H1 (cell line): Measurements from ENCODE around the gene ACTN4. TPM values are rescaled to one million over a fixed set of nuclear protein-coding genes. Genes with fewer than 3 reads are reported as not detected.

ENCODE experiments used
- PHF8 ChIP-seq: fragments of 200-600 bp; sonication (generic); conservative IDR thresholded peaks from 2 replicates; pipeline ENCODE4 v1.7.1; 2012; ENCODE audit warnings: low read depth, mild to moderate bottlenecking, inconsistent platforms, low read length, moderate library complexity
- POLR2AphosphoS5 ChIP-seq: IDR thresholded peaks from 2 replicates; pipeline ENCODE4 v1.6.1; 2011; ENCODE audit warnings: low read depth, low read length
- RAD21 ChIP-seq, 2 experiments: IDR thresholded peaks in 1 of 2; conservative IDR thresholded peaks in 1 of 2; 2 replicates each; pipeline ENCODE4 v1.6.1; 2011; ENCODE audit warnings: low read depth in 2 of 2, low read length in 2 of 2, improper control_type of control experiment in 1 of 2, inconsistent platforms in 1 of 2, mild to moderate bottlenecking in 1 of 2, moderate library complexity in 1 of 2
- ZNF274 ChIP-seq: IDR thresholded peaks from 2 replicates; pipeline ENCODE4 v1.7.0; 2012; ENCODE audit warnings: low read length, borderline replicate concordance; ENCODE audit errors: extremely low read depth
- polyA plus RNA-seq, 7 experiments: library from polyadenylated mRNA; depleted of rRNA in 3 of 7; stranded (reverse) in 5 of 7; unstranded in 2 of 7; fragments of >200 nt in 5 of 7; fragments of 200-250 nt in 2 of 7; gene quantifications; 1 replicate in 5 of 7; 2 replicates in 1 of 7; 4 replicates in 1 of 7; pipeline versions ENCODE4 v1.2.1 to v1.2.3, GENCODE V29; 2011 to 2013; ENCODE audit warnings: missing spikeins in 2 of 7, mixed read lengths in 2 of 7
- total RNA-seq: library from RNA; stranded (reverse); fragmentation: NEBNext Ultra II Directional; extraction: Animal tissue kit (Norgen Biotek cat#: 25700); gene quantifications from 2 replicates; pipeline ENCODE4 v1.2.1, GENCODE V29; 2021
- TF ChIP-seq, protein P1 (sequence below), 3 experiments: IDR thresholded peaks; 1 replicate in 2 of 3; 2 replicates in 1 of 3; pipeline versions ENCODE4 v1.5.1 to v1.6.1; 2011; ENCODE audit warnings: low read length in 3 of 3, mild to moderate bottlenecking in 3 of 3, inconsistent platforms in 2 of 3, low read depth in 1 of 3, moderate library complexity in 1 of 3; ENCODE audit not compliant: insufficient read depth in 1 of 3; ENCODE audit errors: control extremely low read depth in 1 of 3
- TF ChIP-seq, protein P2 (sequence below): IDR thresholded peaks from 2 replicates; pipeline ENCODE4 v1.6.1; 2011; ENCODE audit warnings: low read length, improper control_type of control experiment

ACTN4 gene
- total and polyA plus RNA-seq, 2 of the 8 experiments (the other 6 are each of a cell fraction or from before 2014, with no cell fraction given), result 211 to 520 TPM

DNA sequence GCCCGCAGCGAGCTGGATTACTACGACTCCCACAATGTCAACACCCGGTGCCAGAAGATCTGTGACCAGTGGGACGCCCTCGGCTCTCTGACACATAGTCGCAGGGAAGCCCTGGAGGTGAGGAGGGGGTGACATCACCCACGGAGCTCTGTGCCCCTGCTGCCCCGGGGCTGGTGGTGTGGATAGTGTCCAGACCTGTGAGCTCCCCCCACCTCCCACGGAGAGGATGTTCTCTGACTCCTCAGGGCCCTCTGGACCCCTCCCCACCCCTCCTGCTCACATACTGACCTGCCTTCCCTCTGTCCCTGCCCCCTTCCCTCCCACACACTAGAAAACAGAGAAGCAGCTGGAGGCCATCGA, 76.1 kb downstream of the ACTN4 start (continued):
- TF ChIP-seq RAD21 (IDR thresholded peaks at IDR 0.05 in 1 of 2, conservative IDR thresholded peaks at IDR 0.05 in 1 of 2; ENCODE audit: low read depth in 2 of 2, low read length in 2 of 2), result no peak
- TF ChIP-seq, protein P1, sequence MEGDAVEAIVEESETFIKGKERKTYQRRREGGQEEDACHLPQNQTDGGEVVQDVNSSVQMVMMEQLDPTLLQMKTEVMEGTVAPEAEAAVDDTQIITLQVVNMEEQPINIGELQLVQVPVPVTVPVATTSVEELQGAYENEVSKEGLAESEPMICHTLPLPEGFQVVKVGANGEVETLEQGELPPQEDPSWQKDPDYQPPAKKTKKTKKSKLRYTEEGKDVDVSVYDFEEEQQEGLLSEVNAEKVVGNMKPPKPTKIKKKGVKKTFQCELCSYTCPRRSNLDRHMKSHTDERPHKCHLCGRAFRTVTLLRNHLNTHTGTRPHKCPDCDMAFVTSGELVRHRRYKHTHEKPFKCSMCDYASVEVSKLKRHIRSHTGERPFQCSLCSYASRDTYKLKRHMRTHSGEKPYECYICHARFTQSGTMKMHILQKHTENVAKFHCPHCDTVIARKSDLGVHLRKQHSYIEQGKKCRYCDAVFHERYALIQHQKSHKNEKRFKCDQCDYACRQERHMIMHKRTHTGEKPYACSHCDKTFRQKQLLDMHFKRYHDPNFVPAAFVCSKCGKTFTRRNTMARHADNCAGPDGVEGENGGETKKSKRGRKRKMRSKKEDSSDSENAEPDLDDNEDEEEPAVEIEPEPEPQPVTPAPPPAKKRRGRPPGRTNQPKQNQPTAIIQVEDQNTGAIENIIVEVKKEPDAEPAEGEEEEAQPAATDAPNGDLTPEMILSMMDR (IDR thresholded peaks at IDR 0.05; ENCODE audit: control extremely low read depth in 1 of 3, insufficient read depth in 1 of 3, low read depth in 1 of 3, low read length in 3 of 3), result no peak
- TF ChIP-seq POLR2AphosphoS5, result no peak; the same call in 1 of the 2 replicates
- no peak for TF ChIP-seq PHF8
- TF ChIP-seq, protein P2, sequence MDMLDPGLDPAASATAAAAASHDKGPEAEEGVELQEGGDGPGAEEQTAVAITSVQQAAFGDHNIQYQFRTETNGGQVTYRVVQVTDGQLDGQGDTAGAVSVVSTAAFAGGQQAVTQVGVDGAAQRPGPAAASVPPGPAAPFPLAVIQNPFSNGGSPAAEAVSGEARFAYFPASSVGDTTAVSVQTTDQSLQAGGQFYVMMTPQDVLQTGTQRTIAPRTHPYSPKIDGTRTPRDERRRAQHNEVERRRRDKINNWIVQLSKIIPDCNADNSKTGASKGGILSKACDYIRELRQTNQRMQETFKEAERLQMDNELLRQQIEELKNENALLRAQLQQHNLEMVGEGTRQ, result no peak
- TF ChIP-seq ZNF274, result no peak
